ENCODE measurements around the gene CYP3A4.
"Not testable (repeated sequence)": the region's sequence is repeated elsewhere in the genome, so short reads cannot be mapped to it uniquely, and the experiment has no call there.

CYP3A4 gene

GRCh38 chr7:99791667-99792369 is 7.8 kb upstream of the CYP3A4 start:
- no peak for DNase-seq

GRCh38 chr7:99791021-99791420 is 7.0 kb upstream of the CYP3A4 start:
- no peak for DNase-seq

DNA sequence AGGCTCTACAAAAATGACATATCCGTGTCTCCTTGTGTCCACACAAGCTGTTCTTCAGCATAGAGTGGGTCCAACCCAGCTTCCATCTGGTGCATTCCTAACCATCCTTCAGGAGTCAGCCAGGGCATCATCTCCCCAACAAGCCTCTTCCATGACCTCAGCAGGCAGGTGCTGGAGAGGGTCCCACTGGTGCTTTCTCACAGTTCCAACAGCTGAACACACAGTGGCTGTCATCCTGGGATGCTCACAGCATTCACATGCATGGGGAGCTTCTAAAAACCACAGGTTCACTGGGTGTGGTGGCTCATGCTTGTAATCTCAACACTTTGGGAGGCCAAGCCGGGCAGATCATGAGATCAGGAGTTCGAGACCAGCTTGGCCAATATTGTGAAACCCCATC is 6.4 kb upstream of the CYP3A4 start:
- no peak for DNase-seq

DNA sequence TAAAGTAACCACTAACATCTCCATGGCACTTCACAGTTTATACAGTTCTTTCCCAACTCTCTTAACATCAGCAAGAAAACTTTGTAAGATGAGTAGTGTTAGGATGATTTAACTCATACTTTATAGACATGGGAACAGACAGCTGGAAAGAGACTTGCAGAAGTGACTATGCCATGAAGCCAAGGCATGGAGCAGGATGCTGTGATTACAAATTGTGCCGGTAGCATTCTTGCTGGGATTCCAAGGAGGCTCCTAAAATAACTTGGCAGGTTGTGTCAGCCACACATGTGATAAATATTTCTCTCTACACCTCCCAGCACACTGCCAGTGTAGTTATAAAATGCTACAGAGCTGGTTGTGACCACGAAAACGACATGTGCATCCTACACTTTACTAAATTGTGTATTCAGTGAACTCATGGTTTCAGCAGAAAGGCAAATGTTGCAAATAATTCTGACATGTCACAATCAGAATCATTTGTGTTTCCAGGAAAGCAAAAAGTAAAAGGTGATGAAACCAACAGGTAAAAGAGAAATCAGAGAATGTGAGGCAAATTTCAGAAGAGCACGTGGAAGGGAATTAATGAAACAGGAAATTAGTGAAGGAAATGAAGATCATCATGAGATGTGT is 5.6 kb upstream of the CYP3A4 start:
- DNase-seq: no peak

DNA sequence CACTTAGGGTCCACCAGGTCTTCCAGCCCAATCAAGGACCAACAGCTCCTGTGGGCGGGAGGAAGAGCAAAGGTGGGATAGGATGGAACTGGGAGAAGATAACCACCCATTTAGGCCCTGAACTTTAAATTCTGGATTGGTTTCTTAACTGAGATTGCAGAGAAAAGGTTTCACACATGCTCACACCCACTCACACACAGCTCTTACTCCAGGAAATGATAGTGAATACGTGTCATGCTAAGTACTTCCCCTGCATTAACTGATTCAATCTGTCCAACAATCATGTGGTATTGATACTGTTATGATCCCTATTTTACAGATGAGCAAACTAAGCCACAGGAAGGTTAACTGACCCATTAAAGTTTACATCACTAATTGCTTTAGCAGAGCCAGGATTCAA is 4.6 kb upstream of the CYP3A4 start:
- no peak for DNase-seq

- no peak for DNase-seq
Measured at GRCh38 chr7:99786726-99787335, 2.8 kb upstream of the CYP3A4 start.

- DNase-seq: not testable (repeated sequence)
Measured at GRCh38 chr7:99785654-99786053, 1.7 kb upstream of the CYP3A4 start.

- DNase-seq: no peak
Measured at GRCh38 chr7:99782012-99782953, 1.7 kb downstream of the CYP3A4 start.

GRCh38 chr7:99780588-99780987 is 3.4 kb downstream of the CYP3A4 start:
- no peak for DNase-seq

DNA sequence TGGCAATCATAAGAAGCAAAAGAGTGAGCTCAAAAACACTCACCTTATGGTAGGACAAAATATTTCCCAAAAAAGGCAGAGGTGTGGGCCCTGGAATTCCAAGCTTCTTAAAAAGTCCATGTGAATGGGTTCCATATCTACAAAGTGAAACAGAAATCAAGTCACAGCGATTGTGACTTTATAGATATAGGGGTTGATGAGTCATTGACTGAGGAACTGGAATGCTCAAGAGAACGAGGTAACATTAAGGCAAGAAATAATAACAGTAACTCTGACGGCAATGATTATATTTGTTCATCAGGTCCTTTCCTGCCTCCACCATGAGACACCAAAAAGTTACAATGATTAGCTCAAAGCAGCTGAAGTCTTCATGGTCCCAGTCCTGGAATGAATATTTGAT is 4.0 kb downstream of the CYP3A4 start:
- no peak for DNase-seq

DNA sequence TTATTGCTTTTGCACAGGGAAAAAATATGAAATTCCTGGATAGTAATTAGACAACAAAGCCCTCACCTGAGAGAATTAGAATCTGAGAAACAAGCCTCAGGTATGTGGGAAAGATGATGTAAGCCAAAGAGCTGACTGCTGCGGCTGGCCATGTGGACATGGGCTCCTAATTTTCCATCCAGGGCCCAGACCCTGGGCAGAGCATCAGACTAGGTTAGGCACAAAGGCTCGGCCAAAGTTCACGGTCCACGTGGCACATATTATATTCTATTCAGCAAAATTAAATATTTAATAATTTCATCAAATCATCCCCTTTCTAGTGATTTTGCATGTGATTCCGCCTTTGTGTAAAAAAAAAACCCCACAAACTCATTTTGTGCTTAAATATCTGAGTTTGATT is 5.1 kb downstream of the CYP3A4 start:
- no peak for DNase-seq

DNA sequence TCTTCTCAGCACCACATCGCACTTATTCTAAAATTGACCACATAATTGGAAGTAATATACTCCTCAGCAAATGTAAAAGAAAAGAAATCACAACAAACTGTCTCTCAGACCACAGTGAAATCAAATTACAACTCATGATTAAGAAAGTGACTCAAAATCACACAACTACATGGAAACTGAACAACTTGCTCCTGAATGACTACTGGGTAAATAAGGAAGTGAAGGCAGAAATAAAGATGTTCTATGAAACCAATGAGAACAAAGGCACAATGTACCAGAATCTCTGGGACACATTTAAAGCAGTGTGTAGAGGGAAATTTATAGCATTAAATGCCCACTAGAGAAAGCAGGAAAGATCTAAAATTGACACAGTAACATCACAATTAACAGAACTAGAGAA is 10.6 kb downstream of the CYP3A4 start:
- not testable (repeated sequence) for DNase-seq

- no peak for DNase-seq
Measured at GRCh38 chr7:99772565-99772964, 11.4 kb downstream of the CYP3A4 start.

DNA sequence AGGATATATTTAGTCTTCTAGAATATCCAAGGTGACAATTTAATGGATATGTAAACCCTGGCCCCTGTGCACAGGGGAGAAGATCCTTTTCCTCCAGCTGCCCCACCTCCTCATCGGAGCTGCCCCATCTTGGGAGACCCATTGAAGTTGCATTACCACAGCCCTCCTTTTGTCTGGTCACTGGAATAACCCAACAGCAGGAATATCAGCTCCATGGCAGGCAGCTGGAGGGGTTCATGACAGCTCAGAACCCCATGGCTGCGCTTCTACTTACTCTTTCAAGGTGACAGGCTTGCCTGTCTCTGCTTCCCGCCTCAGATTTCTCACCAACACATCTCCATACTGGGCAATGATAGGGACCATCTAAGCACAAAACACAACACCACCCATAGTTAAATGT is 14.5 kb downstream of the CYP3A4 start:
- not testable (repeated sequence) for DNase-seq

DNA sequence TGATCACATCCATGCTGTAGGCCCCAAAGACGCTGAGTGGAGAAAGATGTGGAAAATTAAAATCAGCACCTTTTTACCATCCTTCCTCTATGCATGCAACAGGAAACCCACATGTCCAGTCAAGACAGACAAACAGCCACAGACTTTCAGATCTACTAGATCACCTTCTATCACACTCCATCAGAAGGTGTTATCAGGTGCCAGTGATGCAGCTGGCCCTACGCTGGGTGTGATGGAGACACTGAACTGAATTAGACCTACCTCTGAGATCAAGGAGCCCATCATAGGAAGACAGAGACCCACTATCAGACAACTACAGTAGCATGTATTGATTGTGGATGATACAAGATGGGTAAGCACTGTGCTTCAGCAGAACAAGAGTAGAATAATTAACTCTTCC is 15.5 kb downstream of the CYP3A4 start:
- no peak for DNase-seq

DNA sequence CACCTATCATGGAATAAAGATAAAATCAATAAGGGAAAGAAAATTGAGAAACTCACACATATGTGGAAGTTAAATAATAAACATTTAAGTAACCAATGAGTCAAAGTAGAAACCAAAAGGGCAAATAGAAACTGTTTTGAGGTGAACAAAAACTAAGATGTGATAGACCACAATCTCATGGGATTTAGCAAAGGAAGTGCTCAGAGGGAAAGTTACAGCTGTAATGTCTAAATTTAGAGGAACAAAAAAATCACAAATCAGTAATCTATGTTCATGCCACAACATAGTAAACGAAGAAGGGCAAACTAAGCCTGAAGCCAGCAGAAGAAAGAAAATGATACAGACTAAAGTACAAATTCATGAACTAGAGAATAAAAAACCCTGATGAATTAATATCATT is 16.3 kb downstream of the CYP3A4 start:
- no peak for DNase-seq

DNA sequence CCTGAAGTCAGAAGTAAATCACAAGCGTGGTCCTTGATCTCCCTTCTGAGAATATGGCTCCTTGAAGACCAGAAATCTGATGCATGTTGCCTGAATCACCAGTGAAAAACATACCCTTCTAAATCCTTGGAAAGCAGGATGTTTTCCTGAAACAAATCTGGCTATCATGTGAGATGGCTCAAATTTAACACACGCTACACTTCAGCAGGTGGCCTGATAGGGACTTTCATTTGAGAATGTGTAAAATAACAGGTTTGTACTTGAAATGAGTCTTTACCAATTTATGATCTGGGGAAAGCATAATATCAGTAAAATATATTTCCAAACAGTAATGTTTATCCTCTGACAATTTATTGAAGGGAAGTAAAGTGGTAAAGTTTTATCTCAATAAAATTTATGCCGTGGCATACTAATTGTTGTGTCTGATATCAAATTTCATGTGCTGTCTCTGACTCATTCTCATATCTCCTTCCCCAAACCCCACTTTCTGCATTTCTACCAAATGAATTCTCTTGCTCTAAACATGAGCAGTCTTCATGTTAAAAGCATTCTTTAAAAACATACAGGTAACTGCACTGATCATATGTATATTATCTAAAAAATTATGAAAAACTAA is 17.4 kb downstream of the CYP3A4 start:
- no peak for DNase-seq

DNA sequence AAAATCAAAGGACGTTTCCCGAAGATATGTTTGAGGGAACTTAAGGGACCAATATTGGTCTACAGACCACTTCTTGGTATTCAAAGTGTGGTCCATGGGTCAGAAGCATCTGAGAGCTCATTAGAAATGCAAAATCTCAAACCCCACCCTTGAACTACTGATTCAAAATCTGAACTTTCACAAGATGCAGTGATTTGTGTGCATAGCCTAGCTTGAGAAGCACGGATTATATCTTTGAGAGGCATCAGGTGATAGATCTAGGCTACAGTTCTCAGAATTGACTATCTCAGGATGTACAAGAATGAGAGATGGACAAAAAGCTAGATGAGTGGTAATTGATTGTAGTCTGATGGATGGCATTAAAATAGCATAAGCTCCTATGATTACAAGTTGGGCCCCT is 19.5 kb downstream of the CYP3A4 start:
- DNase-seq: no peak

DNA sequence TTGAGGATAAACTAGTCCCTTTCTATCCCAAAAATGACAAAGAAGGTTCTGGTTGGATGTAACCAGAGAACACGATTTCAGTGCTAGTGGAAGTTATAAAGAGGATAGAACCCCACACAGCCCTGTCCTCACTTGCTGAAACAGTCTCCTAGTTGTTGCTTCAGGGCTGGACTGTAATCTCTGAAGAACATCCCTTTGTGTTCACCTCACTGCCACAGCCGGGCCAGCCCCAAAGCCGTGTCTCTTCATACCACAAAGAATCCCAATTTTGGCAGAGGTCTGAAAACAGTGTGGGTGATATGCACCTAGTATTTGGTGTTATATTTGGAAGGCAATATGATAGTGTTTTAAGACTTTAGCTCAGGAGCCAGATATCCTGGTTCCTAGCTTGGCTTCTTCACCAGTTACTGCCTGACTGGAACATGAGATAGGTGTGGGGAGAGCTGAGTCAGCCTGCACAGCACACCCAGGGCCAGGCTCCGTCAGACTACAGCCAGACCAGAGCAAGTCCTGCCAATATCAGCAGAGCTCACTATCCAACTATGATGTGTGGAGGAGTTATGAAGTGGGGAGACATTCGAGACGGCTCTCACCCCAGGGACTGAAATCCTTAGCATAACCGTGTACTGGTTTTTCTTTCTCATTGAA is 21.2 kb downstream of the CYP3A4 start:
- no peak for DNase-seq

- no peak for DNase-seq
Measured at GRCh38 chr7:99755085-99755484, 28.9 kb downstream of the CYP3A4 start.

GRCh38 chr7:99752356-99752755 is 31.6 kb downstream of the CYP3A4 start:
- no peak for DNase-seq

GRCh38 chr7:99751322-99752052 is 32.5 kb downstream of the CYP3A4 start:
- not testable (repeated sequence) for DNase-seq

Measured in cortex of kidney (tissue), 1 donor.